ENCODE results near the gene CLMN. TPM values are rescaled to one million over a fixed set of nuclear protein-coding genes. Genes with fewer than 3 reads are reported as not detected.

CLMN gene
- total and polyA plus RNA-seq, 9 of the 15 experiments (the other 6 are each of a cell fraction or from before 2014, with no cell fraction given): 0.01 to 0.18 (median 0.07) TPM; not detected in 4

GRCh38 chr14:95341564-95341963, 21.9 kb upstream of the CLMN start:
- ATAC-seq (no peak), FAIRE-seq (no peak), DNase-seq (ENCODE audit: extremely low read depth in 1 of 4, low spot score in 3 of 4) (no peak)
- Histone ChIP-seq H3K79me2 (ENCODE audit: control insufficient read depth, insufficient read depth, low read length) (no peaks in the 10 kb centered on the region), H3K27ac (ENCODE audit: extremely low read depth, low read depth, low read length) (no peak overlapping the region), H3K9ac (ENCODE audit: insufficient read depth in 1 of 2, low read depth in 2 of 2, low read length in 2 of 2) (no peak overlapping the region), H3K4me3 (no peak overlapping the region), H3K9me3 (replicated peaks; ENCODE audit: control insufficient read depth, insufficient read depth, low read depth, low read length) (no peaks in the 10 kb centered on the region), H3K9me1 (ENCODE audit: control insufficient read depth, insufficient read depth, low read length) (no peaks in the 10 kb centered on the region), H4K20me1 (replicated peaks; ENCODE audit: control insufficient read depth, insufficient read depth, low read length) (no peaks in the 10 kb centered on the region), H3K36me3 (ENCODE audit: control insufficient read depth, insufficient read depth, low read length) (no peaks in the 10 kb centered on the region), H3K4me2 (ENCODE audit: insufficient read depth, low read length) (no peak overlapping the region), H3K4me1 (replicated peaks in 1 of 2; ENCODE audit: control insufficient read depth in 2 of 2, insufficient read depth in 2 of 2, low read length in 2 of 2) (no peaks in the 10 kb centered on the region), H3K27me3 (ENCODE audit: control insufficient read depth in 2 of 2, insufficient read depth in 2 of 2, low read length in 2 of 2) (no peaks in the 10 kb centered on the region), H2AFZ (ENCODE audit: low read depth, low read length) (no peak overlapping the region)
- BruUV-seq (replicated peaks): no TSS peak
- no peak for TF ChIP-seq ZNF778 (CRISPR knock-in tag; IDR thresholded peaks at IDR 0.05)
- no peak for TF ChIP-seq NR2C1 (IDR thresholded peaks at IDR 0.05)
- TF ChIP-seq NR2C1 (tag; IDR thresholded peaks at IDR 0.05): no peak
- in situ Hi-C loops (cut with MboI) (no loop called here), intact Hi-C loops (cut with micrococcal nuclease) (no loop called here)
- ChIA-PET POLR2A (no interaction called here), CTCF (ENCODE audit: low intra/inter-chr PET ratio) (no interaction called here)
- 0% methylated on average over 3 of the region's 4 CpGs for WGBS (ENCODE audit: insufficient coverage, low coverage, missing lambda C conversion rate)

- H4K20me1 ChIP-seq (replicated peaks; ENCODE audit: control insufficient read depth, insufficient read depth, low read length): no peaks in the 10 kb centered on the region
- no peak overlapping the region for H3K4me3 ChIP-seq
- WGBS (ENCODE audit: insufficient coverage, low coverage, missing lambda C conversion rate): 0% methylated on average over 1 of the region's 1 CpG
- no peak for FAIRE-seq
- no peaks in the 10 kb centered on the region for H3K9me3 ChIP-seq (replicated peaks; ENCODE audit: control insufficient read depth, insufficient read depth, low read depth, low read length)
- H3K27ac ChIP-seq (ENCODE audit: extremely low read depth, low read depth, low read length): no peak overlapping the region
- no peak overlapping the region for H3K4me2 ChIP-seq (ENCODE audit: insufficient read depth, low read length)
- POLR2A ChIA-PET: interaction anchor here (0.8 kb wide), 1 partner anchor 807 kb away, joined by 3 read pairs; no protein-coding TSS in a partner anchor
- H3K4me1 ChIP-seq (replicated peaks in 1 of 2; ENCODE audit: control insufficient read depth in 2 of 2, insufficient read depth in 2 of 2, low read length in 2 of 2): no peaks in the 10 kb centered on the region
- BruUV-seq (replicated peaks): no TSS peak
- in situ Hi-C loops (cut with MboI): no loop called here
- ATAC-seq: no peak
- H3K36me3 ChIP-seq (ENCODE audit: control insufficient read depth, insufficient read depth, low read length): no peaks in the 10 kb centered on the region
- no peak overlapping the region for H2AFZ ChIP-seq (ENCODE audit: low read depth, low read length)
- intact Hi-C loops (cut with micrococcal nuclease): no loop called here
- no peak for DNase-seq (ENCODE audit: extremely low read depth in 1 of 4, low spot score in 3 of 4)
- no peaks in the 10 kb centered on the region for H3K79me2 ChIP-seq (ENCODE audit: control insufficient read depth, insufficient read depth, low read length)
- H3K27me3 ChIP-seq (ENCODE audit: control insufficient read depth in 2 of 2, insufficient read depth in 2 of 2, low read length in 2 of 2): no peaks in the 10 kb centered on the region
- CTCF ChIA-PET (ENCODE audit: low intra/inter-chr PET ratio): no interaction called here
- no peaks in the 10 kb centered on the region for H3K9me1 ChIP-seq (ENCODE audit: control insufficient read depth, insufficient read depth, low read length)
- no peak overlapping the region for H3K9ac ChIP-seq (ENCODE audit: insufficient read depth in 1 of 2, low read depth in 2 of 2, low read length in 2 of 2)
- TF ChIP-seq, protein P1, sequence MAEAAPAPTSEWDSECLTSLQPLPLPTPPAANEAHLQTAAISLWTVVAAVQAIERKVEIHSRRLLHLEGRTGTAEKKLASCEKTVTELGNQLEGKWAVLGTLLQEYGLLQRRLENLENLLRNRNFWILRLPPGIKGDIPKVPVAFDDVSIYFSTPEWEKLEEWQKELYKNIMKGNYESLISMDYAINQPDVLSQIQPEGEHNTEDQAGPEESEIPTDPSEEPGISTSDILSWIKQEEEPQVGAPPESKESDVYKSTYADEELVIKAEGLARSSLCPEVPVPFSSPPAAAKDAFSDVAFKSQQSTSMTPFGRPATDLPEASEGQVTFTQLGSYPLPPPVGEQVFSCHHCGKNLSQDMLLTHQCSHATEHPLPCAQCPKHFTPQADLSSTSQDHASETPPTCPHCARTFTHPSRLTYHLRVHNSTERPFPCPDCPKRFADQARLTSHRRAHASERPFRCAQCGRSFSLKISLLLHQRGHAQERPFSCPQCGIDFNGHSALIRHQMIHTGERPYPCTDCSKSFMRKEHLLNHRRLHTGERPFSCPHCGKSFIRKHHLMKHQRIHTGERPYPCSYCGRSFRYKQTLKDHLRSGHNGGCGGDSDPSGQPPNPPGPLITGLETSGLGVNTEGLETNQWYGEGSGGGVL (CRISPR knock-in tag; IDR thresholded peaks at IDR 0.05): no peak
- TF ChIP-seq PHF8 (IDR thresholded peaks at IDR 0.05; ENCODE audit: borderline replicate concordance, low read length): no peak
- TF ChIP-seq NEUROD1 (IDR thresholded peaks at IDR 0.05; ENCODE audit: borderline replicate concordance, low read depth, low read length, partially characterized antibody): no peak
Measured at GRCh38 chr14:95341115-95341514, 21.4 kb upstream of the CLMN start.

Data from K562 (cell line).